Eye (tissue), 1 donor: ENCODE data around the gene GLDC.

Experiments used
- DNase-seq: peaks from one replicate; pipeline ENCODE4 v3.0.0-alpha.2; 2015

Gene GLDC

GRCh38 chr9:6490863-6491262 is 154.7 kb downstream of the GLDC start:
- no peak for DNase-seq

- DNase-seq, result no peak
Observed at GRCh38 chr9:6489099-6489498, 156.4 kb downstream of the GLDC start.

- no peak for DNase-seq
Observed at GRCh38 chr9:6488395-6488794, 157.1 kb downstream of the GLDC start.

- DNase-seq, result peak; percentile 7
Observed at GRCh38 chr9:6484210-6484609, 161.3 kb downstream of the GLDC start.
